GM12872 (cell line): Measurements from ENCODE around the gene ZNF469.

Experiments used
- TF ChIP-seq, protein P1 (sequence below): IDR thresholded peaks from 3 replicates; pipeline ENCODE4 v1.5.1; 2011; ENCODE audit warnings: low read depth, mild to moderate bottlenecking, low read length, moderate library complexity; ENCODE audit not compliant: insufficient read depth

ZNF469 gene

DNA sequence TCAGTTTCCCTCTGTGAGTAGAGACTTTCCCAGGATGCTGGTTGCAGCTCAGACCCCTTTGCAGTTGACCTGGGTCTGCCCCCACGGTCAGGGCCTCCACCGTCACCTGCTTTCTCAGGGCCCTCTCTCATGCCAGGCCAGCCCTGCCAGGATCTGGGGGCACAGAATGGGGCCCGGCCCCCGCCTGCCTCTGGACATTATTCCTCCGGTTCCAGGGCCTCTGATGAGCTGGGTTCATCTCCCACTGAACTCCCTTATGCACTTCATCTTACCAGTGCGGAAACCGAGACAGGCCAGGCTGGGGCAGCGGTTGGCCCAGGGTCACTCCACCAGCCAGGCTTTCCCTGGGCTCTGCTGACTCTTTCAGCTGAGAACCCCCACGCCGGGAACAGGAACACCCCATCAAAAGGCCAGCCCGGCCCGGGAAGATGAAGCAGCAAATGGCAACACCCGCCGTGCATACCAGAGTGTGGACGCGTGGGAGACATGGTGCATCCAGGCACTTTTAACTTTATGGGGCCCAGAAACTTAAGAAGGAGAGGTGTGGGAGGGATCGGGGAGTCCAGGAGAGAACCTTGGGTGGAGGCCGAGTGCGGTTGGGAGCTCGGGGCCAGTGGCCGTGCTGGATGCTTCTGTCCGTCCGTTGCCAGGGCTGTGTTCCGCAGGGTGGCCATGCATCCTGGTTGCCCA, 19.9 kb downstream of the ZNF469 start:
- TF ChIP-seq, protein P1, sequence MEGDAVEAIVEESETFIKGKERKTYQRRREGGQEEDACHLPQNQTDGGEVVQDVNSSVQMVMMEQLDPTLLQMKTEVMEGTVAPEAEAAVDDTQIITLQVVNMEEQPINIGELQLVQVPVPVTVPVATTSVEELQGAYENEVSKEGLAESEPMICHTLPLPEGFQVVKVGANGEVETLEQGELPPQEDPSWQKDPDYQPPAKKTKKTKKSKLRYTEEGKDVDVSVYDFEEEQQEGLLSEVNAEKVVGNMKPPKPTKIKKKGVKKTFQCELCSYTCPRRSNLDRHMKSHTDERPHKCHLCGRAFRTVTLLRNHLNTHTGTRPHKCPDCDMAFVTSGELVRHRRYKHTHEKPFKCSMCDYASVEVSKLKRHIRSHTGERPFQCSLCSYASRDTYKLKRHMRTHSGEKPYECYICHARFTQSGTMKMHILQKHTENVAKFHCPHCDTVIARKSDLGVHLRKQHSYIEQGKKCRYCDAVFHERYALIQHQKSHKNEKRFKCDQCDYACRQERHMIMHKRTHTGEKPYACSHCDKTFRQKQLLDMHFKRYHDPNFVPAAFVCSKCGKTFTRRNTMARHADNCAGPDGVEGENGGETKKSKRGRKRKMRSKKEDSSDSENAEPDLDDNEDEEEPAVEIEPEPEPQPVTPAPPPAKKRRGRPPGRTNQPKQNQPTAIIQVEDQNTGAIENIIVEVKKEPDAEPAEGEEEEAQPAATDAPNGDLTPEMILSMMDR, result no peak

DNA sequence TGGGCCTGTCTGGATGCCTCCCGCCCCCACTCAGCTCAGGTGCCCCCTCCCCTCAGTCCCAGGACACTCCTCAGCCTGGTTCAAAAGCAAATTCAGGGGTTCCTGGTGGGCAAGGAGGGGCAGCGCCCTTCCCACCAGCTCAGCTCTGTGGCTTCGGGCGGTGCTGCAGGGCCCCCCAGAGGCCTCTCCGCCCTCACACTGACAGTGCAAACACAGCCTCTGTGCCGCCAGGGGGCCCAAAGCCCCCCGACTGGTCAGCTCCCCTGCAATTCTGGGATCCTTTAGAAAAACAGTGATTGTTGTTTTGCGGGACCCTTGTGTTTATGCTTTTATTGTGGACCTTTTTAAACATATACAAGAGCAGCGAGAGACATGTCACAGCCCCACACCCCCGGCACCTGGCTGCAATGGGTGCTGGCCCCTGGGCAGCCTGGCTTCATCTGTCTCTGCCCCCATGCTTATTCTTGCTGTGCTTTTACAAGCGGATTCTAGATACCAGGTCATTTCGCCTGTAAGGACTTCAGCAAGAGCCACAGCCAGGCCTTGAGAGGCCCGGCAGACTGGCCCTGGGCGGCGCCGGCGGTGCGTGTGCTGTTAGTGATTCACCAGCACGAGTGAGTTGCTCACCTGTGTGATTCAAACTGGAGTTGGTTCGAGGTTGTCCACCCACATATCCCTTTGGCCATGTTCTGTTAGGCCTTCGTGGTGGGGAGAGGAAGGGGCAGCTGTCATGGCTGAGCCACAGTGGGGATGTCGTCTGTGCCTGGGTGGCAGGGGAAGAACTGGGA, 21.2 kb downstream of the ZNF469 start:
- TF ChIP-seq, protein P1, result no peak

DNA sequence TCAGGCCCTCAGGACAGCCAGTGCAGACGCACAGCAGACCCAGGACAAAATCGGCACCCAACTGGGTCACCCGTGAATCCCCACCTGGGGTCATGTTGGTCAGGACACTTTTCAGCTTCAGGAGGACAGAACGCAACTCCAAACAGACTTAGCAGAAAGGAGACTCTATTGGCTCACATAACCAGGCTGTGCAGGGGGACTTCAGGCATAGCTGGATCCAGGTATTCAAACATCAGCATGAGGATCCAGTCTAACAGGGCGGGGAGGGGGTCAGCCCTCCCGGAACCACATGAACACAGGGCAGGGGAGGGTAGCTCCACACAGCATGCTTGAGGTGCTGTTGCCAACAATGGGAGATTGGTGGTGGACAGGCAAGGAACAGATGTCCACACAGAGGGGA, 22.0 kb downstream of the ZNF469 start:
- TF ChIP-seq, protein P1, result no peak

DNA sequence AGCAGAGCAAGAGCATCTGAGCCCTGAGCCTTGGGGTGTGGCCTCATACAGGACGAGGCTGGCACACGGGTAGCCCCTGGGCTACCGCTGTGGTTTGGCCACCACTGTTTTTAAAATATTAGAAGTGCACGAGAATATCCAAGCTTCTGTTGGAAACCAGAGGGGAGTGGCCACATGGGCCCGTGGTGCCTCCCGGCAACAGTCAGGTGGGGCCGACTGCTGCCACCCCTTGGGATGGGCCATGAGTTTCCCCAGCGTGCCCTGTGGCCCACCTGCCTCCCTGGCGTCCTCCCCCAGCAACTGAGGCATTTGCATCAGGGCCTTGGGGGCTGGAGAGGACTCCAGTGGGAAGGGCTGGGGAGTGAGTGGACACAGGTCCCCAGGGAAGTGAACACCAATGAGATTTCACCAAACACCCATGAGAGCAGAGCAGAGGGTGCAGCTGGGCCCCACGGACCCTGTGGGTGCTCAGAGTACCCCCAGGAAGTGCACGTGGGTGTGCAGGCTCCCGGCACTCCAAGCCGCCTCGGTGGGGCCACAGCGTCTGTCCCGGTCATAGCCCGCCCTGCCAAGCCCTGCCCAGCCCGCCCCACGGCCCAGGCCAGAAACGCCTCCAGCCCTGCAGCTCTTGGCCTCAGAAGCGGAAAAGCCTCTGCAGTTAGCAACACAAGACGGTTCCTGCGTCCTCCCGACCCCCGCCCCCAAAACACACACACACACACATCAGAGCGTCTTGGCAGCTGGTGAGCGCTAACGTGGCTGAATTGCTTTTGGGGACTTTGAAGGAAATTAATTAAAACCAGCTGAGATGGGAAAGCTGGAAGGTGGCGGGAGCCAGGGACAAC, 22.7 kb downstream of the ZNF469 start:
- TF ChIP-seq, protein P1, result no peak

DNA sequence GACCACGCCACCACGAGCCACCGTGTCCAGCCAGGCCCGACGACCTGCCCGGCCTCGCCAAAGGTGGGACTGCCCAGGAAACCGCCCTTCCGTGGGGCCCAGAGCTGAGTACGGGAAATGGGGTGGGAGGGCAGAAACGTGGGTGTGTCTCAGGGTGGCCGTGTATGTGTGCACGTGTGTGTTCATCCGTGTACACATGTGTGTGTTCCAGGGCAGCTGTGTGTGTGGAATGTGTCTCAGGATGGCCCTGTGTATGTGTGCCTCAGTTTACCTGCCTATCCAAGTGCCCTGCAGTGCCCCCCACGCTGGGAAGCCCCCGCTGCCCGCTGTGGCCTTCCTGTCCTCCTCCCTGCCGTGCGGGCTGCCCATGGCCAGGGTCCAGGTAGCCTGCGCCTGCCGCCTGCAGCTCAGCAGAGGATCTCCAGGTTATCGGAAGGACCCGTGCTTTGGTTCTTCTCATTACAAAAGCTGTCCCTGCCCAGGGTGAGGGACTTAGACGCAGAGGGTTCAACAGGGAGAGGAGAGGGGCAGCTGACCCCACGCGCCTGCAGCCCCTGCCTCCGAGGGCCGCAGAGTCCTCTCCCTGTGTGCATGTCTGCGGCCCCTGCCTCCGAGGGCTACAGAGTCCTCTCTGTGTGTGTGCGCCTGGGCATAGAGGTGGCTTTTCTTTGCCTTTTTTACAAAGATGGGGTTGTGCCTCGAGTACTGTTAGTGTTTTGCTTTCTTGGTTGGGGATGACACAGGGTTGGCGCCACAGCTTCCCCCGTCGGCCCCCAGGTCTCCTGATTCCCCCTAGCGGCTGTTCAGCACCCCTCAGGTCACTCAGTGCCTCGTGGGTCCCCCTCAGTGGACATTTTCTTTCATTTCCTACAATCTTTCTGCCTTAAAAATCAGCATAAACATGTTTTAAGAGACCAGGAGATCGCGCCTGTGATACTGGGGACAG, 23.6 kb downstream of the ZNF469 start:
- TF ChIP-seq, protein P1, result no peak

DNA sequence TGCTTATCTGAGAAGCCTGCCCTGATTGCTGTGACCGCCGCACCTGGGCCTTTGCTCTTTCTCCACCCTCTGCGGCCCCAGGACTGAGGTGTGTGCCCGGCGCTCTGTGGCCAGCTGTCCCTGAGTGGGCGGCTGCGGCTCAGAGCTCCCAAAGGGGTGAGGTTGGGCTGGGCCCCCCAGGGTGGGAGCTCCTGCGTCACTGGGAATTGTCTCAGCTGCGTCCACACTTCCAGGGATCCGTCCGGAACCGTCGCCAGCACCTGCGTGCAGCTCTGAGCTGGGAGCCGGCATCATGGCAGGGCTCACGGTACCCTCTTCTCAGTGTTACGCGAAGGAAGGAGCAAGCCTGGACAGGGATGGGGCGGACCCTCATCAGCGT, 24.3 kb downstream of the ZNF469 start:
- TF ChIP-seq, protein P1, result no peak
